ENCODE measurements around the gene IRF4.

Gene IRF4

DNA sequence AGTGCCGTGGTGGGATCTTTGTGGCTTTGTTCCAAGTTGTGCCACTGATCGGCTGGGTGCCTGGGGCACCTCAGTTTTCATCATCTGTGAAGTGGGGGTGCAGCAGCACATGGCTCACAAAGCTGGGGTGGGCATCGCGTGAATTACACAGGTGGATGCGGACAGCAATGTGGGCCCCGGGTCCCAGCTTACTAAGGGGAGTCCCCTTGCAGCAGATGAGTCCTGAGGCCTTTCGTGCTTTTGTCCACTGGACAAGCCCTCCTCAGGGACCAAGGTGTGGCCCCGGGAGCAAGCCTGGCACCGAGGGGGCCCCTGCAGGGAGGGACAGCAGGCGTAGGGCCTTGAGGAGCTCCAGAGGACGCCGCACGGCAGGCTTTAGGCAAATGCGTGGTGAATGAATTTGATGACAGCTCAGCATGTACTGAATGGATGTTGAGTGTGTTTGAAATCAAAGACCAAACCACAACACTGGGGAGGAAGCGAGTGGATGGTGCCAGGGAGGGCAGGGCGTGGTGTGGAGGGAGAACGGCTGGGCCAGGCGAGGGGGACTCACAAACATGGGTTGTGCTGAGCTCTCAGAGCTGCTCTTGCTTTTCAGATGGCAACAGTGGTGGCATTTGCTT lies 53.2 kb downstream of the IRF4 start:
- ChIA-PET POLR2A (no interaction called here), CTCF (no interaction called here)
- TF ChIP-seq FOXA1 (IDR thresholded peaks at IDR 0.05) (no peak), LEF1 (IDR thresholded peaks at IDR 0.05; ENCODE audit: borderline replicate concordance) (no peak), HDGF (IDR thresholded peaks at IDR 0.05; ENCODE audit: borderline replicate concordance) (no peak)
- no peak for DNase-seq (ENCODE audit: extremely low spot score)

DNA sequence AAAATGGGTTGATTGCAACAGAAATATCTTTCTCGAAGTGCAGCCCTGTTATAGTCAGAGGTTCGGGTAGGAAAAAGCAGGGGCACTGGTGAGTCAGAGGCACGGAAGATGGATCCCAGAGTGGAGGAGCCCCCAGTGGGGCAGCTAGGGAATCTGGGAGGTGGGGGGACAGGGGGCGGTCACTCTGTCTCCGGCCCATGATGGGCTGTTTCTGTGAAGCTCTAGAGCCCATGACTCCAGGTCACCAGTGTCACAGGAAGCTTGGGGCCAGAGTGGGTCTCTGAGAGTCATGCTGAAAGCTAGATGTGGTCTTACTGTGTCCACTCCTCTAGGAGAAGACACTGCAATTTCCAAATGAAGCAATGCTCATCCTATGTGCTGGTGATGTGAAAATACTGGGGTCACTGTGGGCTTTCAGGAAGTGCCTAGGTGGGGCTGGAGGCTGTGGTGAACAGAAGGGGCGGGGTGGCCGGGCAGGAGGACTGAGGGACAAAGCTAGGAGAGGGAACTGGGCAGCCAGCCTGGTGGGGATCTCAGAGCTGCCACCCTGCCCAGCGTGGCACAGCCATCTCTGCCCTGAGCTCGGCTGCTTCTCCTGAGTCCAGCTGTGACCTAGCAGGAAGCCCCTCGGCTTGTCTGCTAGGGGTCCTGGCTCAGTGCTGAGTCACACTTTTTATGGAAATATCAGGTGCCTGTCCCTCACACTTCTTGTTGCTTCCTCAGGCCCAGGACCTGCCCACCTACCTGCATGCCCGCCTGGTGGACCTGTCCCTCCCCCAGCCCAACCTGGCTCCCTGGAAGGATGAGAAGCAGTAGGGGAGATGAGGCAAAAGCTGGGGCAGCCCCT lies 54.2 kb downstream of the IRF4 start:
- ChIA-PET POLR2A (no interaction called here), CTCF (no interaction called here)
- DNase-seq (ENCODE audit: extremely low spot score) = no peak
- TF ChIP-seq HDGF (IDR thresholded peaks at IDR 0.05; ENCODE audit: borderline replicate concordance) (no peak), ELF4 (IDR thresholded peaks at IDR 0.05) (no peak), CTBP1 (IDR thresholded peaks at IDR 0.05; ENCODE audit: borderline replicate concordance) (no peak), SUZ12 (IDR thresholded peaks at IDR 0.05) (no peak), TARDBP (IDR thresholded peaks at IDR 0.05) (no peak), BHLHE40 (IDR thresholded peaks at IDR 0.05; ENCODE audit: borderline replicate concordance) (no peak), FOXK2 (IDR thresholded peaks at IDR 0.05) (no peak), FOXA1 (IDR thresholded peaks at IDR 0.05) (no peak), ZNF384 (IDR thresholded peaks at IDR 0.05) (no peak), LEF1 (IDR thresholded peaks at IDR 0.05; ENCODE audit: borderline replicate concordance) (no peak), L3MBTL2 (conservative IDR thresholded peaks at IDR 0.05) (no peak), NFRKB (IDR thresholded peaks at IDR 0.05) (no peak)

DNA sequence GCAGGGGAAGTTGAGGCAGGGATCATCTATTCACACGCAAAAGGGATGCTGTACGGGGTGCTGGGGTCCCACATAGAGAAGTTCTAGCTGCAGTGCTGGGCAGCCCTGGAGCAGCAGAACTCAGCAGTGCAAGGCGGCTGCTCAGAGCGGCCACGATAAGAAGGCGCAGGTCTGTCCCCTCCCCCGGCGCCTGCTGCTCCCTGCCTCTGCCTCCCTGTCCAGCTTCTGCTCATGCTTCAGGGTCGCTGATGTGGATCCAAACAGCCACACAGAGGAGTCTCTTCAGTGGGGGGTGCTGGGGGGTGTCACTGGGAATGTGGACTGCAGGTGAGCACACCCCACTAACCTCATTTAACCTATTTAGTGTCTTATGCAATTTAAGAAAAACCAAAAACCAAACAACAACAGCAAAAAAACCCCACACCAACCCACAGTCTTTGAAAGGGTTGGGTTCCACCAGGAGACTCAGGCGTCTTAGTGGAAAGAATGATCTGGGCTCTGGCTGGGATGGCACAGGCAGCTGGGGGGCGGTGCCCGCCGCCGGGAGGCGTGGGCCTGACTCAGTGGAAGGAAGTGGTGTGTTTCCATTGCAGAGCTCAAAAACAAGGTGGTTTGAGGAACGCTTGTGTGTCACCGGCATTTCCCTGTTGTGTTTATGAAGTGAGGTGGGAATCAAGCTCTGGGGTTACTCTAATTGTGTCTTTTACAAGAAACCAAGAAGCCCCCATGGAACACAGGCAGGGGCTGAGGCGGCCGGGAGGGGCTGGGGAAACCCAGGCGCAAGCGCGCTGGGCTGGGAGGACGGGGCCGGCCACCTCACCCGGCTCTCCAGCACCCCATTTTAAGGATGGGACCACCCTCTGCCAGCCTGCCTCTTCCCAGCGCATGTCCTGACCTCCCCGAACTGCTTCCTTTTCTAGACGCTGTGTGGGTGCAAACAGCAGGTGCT lies 55.1 kb downstream of the IRF4 start:
- ChIA-PET CTCF (no interaction called here), POLR2A (no interaction called here)
- DNase-seq (ENCODE audit: extremely low spot score) = no peak
- TF ChIP-seq HDGF (IDR thresholded peaks at IDR 0.05; ENCODE audit: borderline replicate concordance) = no peak
- no peak for TF ChIP-seq FOXA1 (IDR thresholded peaks at IDR 0.05)
- no peak for TF ChIP-seq TARDBP (IDR thresholded peaks at IDR 0.05)
- TF ChIP-seq, protein P1, sequence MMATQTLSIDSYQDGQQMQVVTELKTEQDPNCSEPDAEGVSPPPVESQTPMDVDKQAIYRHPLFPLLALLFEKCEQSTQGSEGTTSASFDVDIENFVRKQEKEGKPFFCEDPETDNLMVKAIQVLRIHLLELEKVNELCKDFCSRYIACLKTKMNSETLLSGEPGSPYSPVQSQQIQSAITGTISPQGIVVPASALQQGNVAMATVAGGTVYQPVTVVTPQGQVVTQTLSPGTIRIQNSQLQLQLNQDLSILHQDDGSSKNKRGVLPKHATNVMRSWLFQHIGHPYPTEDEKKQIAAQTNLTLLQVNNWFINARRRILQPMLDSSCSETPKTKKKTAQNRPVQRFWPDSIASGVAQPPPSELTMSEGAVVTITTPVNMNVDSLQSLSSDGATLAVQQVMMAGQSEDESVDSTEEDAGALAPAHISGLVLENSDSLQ (IDR thresholded peaks at IDR 0.05) = no peak
- TF ChIP-seq FOXK2 (IDR thresholded peaks at IDR 0.05) = no peak
- no peak for TF ChIP-seq ELF4 (IDR thresholded peaks at IDR 0.05)
- no peak for TF ChIP-seq CTBP1 (IDR thresholded peaks at IDR 0.05; ENCODE audit: borderline replicate concordance)
- TF ChIP-seq LEF1 (IDR thresholded peaks at IDR 0.05; ENCODE audit: borderline replicate concordance) = no peak
- no peak for TF ChIP-seq NFRKB (IDR thresholded peaks at IDR 0.05)
- TF ChIP-seq ZNF384 (IDR thresholded peaks at IDR 0.05) = no peak
- TF ChIP-seq SUZ12 (IDR thresholded peaks at IDR 0.05) = no peak
- no peak for TF ChIP-seq L3MBTL2 (conservative IDR thresholded peaks at IDR 0.05)
- no peak for TF ChIP-seq ARNT (IDR thresholded peaks at IDR 0.05)

DNA sequence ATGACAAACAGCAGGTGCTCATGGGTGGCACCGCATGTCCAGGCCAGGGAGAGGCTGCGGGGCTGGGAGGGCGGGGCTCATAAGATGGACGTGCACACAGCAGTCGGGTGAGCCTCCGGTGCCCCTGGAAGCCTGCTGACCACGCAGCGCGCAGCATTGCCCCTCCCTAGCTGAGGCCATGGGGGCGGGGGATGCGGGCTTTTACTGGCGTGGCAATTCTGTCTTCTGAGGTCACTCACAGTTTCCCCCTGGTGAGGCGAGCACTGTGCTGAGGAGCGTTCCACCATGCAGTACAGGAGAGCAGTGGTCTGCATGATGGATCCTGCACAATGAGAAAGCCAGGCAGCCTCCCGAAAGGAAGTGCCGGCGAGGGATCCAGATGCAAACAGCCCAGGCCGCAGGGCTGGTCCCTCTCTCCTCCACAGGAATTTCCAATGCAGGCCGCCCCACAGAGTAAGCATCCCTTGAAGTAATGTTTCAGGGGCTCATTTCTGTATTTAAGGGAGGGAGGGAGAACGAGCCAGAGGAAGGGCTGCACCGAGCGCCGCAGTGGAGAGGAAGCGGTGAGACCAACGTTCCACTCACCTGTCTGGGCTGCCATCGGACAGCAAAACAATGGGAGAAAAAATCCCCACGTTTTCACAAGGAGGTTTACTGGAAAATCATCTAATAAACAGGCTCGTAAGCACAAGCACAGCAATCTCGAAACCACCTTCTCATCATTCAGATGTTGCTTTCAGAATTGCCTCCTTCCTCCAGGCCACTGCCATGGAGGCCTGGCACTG lies 56.0 kb downstream of the IRF4 start:
- CTCF ChIA-PET = no interaction called here
- TF ChIP-seq HDGF (IDR thresholded peaks at IDR 0.05; ENCODE audit: borderline replicate concordance) = no peak
- no peak for TF ChIP-seq CTBP1 (IDR thresholded peaks at IDR 0.05; ENCODE audit: borderline replicate concordance)
- TF ChIP-seq LEF1 (IDR thresholded peaks at IDR 0.05; ENCODE audit: borderline replicate concordance) = no peak
- no peak for TF ChIP-seq FOXA1 (IDR thresholded peaks at IDR 0.05)
- TF ChIP-seq BHLHE40 (IDR thresholded peaks at IDR 0.05; ENCODE audit: borderline replicate concordance) = no peak
- no peak for TF ChIP-seq SP1 (IDR thresholded peaks at IDR 0.05)
- TF ChIP-seq, protein P1 (IDR thresholded peaks at IDR 0.05) = no peak
- TF ChIP-seq L3MBTL2 (conservative IDR thresholded peaks at IDR 0.05) = no peak
- no peak for TF ChIP-seq SUZ12 (IDR thresholded peaks at IDR 0.05)
- no peak for DNase-seq (ENCODE audit: extremely low spot score)
- POLR2A ChIA-PET = no interaction called here

DNA sequence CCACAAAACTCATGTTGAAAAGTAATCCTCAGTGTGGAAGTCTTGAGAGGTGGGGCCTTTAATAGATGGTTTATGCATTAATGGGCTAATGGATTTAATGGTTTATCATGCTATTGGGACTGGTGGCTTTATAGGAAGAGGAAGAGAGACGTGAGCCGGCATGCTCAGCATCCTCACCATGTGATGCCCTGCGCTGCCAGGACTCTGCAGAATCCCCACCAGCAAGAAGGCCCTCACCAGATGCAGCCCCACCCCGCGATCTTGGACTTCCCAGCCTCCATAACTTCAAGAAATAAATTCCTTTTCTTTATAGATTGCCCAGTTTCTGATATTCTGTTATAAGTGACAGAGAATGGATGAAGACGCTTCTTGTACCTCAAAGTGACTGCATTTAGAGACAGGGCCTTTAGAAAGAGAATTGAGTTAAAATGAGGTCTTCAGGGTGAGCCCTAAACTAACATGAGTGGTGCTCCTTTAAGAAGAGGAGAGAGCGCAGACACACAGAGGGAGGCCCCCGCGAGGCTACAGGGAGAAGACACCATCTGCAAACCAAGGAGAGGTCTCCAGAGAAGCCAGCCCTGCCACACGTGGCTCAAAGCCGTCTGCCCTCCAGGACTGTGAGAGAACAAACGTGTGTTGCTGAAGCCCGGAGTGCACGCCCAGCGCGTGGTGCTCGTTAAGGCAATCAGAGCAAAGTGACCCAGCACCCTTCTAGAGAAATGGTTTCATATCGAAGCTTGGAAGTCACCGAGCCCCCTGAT lies 56.9 kb downstream of the IRF4 start:
- no peak for DNase-seq (ENCODE audit: extremely low spot score)
- ChIA-PET POLR2A (no interaction called here), CTCF (no interaction called here)
- TF ChIP-seq SUZ12 (IDR thresholded peaks at IDR 0.05) (no peak), SP1 (IDR thresholded peaks at IDR 0.05) (no peak), FOXM1 (IDR thresholded peaks at IDR 0.05; ENCODE audit: borderline replicate concordance) (no peak), FOXA1 (IDR thresholded peaks at IDR 0.05) (no peak), ARNT (IDR thresholded peaks at IDR 0.05) (no peak), TARDBP (IDR thresholded peaks at IDR 0.05) (no peak), CTBP1 (IDR thresholded peaks at IDR 0.05; ENCODE audit: borderline replicate concordance) (no peak), ZNF384 (IDR thresholded peaks at IDR 0.05) (no peak)
- TF ChIP-seq, protein P1 (IDR thresholded peaks at IDR 0.05) = no peak

All from HEK293T (cell line).